GM12875 (cell line): ENCODE results near the gene ADPRH.

Experiments used
- H3K4me3 ChIP-seq: one replicate; pipeline ENCODE4 v1.5.1; 2011; ENCODE audit warnings: low read depth, low read length, control low read depth
- TF ChIP-seq, protein P1 (sequence below): IDR thresholded peaks from 2 replicates; pipeline ENCODE4 v1.5.1; 2011; ENCODE audit warnings: low read depth, mild to moderate bottlenecking, control low read depth, inconsistent platforms, low read length, moderate library complexity, borderline replicate concordance; ENCODE audit not compliant: insufficient read depth

The ADPRH gene

GRCh38 chr3:119553823-119554415 is 25.4 kb upstream of the ADPRH start:
- peak overlapping the region; percentile 63 for H3K4me3 ChIP-seq

GRCh38 chr3:119555309-119555735 is 24.0 kb upstream of the ADPRH start:
- peak overlapping the region; percentile 63 for H3K4me3 ChIP-seq
- TF ChIP-seq, protein P1, sequence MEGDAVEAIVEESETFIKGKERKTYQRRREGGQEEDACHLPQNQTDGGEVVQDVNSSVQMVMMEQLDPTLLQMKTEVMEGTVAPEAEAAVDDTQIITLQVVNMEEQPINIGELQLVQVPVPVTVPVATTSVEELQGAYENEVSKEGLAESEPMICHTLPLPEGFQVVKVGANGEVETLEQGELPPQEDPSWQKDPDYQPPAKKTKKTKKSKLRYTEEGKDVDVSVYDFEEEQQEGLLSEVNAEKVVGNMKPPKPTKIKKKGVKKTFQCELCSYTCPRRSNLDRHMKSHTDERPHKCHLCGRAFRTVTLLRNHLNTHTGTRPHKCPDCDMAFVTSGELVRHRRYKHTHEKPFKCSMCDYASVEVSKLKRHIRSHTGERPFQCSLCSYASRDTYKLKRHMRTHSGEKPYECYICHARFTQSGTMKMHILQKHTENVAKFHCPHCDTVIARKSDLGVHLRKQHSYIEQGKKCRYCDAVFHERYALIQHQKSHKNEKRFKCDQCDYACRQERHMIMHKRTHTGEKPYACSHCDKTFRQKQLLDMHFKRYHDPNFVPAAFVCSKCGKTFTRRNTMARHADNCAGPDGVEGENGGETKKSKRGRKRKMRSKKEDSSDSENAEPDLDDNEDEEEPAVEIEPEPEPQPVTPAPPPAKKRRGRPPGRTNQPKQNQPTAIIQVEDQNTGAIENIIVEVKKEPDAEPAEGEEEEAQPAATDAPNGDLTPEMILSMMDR = no peak

More at GRCh38 chr3:119553823-119554415, 25.4 kb upstream of the ADPRH start:
- TF ChIP-seq, protein P1 = no peak

GRCh38 chr3:119555929-119556328 is 23.4 kb upstream of the ADPRH start:
- TF ChIP-seq, protein P1 = no peak
- H3K4me3 ChIP-seq = peak overlapping the region; percentile 63

GRCh38 chr3:119557192-119557876 is 22.0 kb upstream of the ADPRH start:
- peak overlapping the region; percentile 47 for H3K4me3 ChIP-seq
- TF ChIP-seq, protein P1 = no peak

- peak overlapping the region; percentile 47 for H3K4me3 ChIP-seq
- TF ChIP-seq, protein P1 = no peak
These were observed 21.4 kb upstream of the ADPRH start for GRCh38 chr3:119557877-119558269.

DNA sequence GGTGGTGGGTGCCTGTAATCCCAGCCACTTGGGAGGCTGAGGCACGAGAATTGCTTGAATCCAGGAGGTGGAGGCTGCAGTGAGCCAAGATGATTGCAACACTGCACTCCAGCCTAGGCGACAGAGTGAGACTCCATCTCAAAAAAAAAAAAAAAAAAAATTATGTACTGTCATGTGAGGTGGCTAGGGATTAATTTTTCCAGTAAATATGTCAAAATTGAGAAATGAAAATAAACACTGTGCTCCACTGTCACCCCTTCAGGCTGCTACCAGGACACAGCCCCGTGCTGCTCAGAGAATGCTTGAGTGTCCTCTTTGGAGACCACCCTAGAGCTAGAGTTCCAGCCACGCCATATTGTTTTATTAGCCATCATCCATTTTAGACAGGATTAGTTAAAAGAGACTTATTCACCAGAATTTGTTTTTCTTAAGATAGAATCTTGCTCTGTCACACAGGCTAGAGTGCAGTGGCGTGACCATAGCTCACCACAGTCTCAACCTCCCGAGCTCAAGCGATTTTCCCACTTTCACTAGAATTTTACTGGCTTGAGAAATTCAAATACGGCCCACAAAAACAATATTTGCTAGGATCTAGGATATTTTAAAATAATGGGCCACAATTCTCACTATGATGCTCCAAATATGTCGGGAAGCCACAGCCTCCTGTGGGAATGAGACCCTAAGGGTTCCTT is 20.5 kb upstream of the ADPRH start:
- TF ChIP-seq, protein P1 = no peak
- H3K4me3 ChIP-seq = peak overlapping the region; percentile 47

GRCh38 chr3:119559441-119559963 is 19.8 kb upstream of the ADPRH start, which contains the start of gene CD80:
Gene CD80 (minus strand): TSS chr3:119559614. CDS start chr3:119557728, 1,886 bp downstream.
- H3K4me3 ChIP-seq = peak within 1 kb of the TSS; percentile 47
- TF ChIP-seq, protein P1 = peak; percentile 72
